ENCODE data around the gene TPM1.
"Not testable (repeated sequence)": the region's sequence is repeated elsewhere in the genome, so short reads cannot be mapped to it uniquely, and the experiment has no call there.

Gene TPM1

GRCh38 chr15:63041974-63042876, at the start of gene TPM1:
Gene TPM1, plus strand, starts transcription at chr15:63042747. Its CDS starts 83 bp downstream, at chr15:63042830.
- no peak for DNase-seq

DNA sequence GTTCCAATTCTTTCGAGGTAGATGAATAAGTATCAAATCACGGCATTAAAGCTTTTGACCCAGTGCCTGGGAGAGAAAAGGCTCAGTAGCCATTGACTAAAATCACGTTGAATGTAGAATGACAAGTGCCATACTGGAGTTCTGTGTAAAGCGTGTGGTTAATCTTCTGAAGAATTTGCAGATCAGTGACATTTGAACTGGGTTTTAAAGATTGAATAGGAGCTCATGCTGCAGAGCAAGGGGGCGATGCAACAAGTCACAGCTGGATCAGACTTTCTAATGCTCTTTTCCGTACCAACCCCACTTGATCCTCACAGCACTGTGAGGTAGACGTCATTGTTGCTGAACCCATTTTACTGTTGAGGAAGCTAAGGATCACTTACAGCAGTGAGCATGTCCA, 49.5 kb upstream of the TPM1 start:
- no peak for DNase-seq

DNA sequence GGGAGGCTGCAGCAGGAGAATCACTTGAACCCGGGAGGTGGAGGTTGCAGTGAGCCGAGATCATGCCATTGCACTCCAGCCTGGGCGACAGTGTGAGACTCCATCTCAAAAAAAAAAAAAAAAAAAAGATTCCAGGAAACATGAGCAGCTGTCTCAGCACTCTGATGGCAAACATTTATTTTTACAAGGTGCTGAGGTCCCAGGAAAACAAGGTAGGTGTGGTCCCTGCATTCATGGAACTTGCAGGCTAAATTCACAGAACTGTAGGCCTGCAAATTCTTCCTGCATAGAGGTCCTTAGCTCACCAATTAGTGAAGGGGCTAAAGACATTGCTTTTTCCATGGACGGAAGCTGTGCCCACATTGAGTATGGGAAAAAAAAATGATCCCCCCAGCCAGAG, 48.9 kb upstream of the TPM1 start:
- DNase-seq = not testable (repeated sequence)

DNA sequence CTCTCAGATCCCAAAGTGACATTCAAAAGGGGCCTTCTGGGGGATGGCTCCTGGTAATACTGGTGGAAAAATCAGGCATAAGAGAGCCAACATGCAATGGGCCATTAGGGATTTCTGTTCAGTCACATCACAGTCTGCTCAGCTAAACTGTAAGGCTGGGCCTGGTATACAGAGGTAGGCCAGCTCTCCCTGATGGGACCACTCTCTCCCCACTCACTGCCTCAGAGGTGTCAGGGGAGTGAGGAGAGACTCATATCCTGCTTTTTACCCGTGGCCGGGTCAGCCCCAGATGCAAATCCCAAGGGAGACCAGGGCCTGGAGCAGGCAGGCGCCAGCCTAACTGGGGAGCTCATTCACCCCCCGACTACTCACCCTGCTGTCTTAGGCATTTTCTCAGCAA, 48.1 kb upstream of the TPM1 start:
- DNase-seq = no peak

DNA sequence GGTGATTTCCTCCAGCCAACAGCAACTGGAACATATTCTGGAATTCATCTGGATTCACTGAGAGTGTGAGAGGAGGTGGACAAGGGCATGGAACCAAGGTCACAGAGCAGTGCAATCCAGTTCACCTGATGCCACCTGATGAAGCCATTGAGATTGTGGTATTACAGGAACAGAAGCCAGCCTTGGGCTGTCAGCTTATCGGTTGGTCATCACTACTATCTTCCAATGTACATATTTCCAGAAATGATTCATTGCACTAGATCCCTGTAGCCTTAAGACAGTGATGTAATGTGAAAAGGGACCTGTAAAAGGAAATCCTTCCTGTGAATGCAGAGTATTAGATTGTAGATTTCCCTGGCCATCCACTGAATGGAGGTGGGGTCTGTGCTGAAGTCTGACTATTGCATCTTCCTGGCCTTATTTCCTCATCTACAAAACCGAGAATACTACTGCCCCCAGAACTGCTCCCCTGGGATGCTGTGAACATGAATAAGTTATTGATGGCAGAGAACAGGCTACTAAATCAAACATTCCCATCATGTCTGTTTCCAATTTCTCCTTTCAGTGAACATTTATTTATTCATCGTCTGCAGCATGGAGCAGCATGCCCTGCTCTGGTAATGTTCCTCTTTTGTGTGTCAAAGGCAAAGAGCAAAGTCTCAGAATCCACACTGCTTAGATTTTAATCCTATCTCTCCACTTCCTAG, 47.4 kb upstream of the TPM1 start:
- DNase-seq = no peak

GRCh38 chr15:62997441-62997840, 45.1 kb upstream of the TPM1 start:
- no peak for DNase-seq

DNA sequence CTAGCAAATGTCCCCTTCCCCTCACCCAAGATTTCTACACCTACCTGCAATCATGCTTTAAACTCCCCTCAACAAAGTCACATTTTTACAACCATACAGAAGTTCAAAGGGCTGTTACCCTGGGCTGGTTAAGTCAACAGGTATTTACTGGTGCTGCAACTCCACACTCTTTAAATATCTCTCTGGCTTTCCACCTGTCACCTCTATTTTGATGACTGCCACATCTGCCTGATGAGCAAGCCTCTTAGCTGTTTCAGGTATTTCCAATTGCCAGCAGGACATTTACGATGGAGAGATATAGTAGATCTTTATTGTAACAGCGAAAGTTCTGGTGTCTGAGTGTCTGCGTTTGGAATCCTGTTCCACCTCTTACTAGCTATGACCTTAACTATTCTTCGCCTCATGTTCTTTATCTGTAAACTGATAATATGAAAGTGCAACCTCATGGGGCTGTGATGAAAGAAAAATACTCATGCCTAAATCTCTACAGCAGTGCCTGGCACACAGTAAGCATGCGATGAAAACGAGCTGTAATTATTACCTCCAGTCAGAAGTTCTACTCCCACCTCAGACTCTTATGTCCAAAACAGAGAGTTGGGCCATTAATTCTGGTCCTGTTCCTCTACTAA, 44.2 kb upstream of the TPM1 start:
- no peak for DNase-seq

GRCh38 chr15:62999178-62999577, 43.4 kb upstream of the TPM1 start:
- DNase-seq = no peak

DNA sequence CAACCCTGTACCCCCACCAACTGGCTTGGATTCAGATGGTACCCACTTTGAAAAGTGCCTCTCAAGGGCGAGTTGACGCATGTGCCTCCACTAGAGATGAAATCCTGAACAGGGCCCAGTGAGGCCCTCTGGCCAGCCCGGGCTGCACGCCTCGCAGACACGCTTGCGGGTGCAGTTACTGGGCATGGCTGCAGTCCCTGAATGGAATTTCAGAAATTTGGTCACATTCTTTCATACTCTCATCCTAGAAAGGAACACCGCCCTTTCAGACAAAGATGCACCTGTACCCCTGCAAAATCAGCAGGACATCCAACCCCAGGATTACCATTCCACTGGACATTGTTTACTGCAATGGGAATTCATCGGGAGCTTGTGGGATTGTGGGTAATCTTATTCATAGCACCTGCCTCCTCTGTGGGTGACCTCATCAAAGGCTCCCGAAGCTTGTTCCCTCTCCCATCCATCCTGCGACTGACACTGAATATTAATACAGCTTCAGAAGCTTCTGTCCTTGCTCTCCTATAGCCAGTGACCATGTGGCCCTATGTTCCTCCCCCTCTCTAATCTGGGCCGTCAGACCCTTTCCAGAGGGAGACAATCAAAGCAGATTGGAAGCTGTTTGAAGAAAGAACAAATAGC, 42.5 kb upstream of the TPM1 start:
- no peak for DNase-seq

DNA sequence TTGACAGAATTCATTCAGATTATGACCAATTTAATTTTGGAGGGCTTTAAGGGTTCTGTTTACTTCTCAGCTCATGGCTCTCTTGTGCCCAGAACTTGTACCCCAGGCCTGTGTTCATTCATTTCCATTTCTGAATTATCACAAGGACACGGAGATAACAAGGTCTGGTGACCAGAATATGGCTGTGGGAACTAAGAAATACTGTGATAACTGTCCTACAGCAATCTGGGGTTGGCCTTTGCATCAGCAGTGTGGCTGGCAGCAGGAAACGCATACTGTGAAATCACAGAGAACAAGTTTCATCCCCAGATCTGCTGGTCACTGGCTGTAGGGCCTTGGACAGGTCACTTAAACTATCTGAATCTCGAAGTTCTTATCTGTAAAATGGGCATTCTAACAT, 41.8 kb upstream of the TPM1 start:
- no peak for DNase-seq

DNA sequence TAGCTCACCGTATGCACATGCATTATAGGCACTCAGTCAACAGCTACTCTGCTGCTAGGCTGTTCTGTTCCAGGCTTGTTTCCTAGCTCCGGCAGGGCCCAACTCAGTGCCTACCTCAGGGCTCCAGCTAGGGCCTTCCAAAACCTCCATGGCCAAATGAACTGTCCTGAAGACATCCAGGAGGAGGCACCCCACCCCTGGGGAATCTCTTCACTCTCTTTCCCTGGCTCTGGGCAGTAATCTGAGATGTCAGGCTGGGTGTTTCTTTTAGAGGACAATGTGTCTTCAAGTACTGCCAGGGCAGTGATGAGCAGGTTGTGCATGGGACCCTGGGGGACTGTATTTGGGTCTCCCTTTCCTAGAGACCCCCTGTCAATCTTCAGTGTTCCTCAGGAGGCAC, 38.3 kb upstream of the TPM1 start:
- no peak for DNase-seq

GRCh38 chr15:63006032-63006878, 36.3 kb upstream of the TPM1 start:
- no peak for DNase-seq

DNA sequence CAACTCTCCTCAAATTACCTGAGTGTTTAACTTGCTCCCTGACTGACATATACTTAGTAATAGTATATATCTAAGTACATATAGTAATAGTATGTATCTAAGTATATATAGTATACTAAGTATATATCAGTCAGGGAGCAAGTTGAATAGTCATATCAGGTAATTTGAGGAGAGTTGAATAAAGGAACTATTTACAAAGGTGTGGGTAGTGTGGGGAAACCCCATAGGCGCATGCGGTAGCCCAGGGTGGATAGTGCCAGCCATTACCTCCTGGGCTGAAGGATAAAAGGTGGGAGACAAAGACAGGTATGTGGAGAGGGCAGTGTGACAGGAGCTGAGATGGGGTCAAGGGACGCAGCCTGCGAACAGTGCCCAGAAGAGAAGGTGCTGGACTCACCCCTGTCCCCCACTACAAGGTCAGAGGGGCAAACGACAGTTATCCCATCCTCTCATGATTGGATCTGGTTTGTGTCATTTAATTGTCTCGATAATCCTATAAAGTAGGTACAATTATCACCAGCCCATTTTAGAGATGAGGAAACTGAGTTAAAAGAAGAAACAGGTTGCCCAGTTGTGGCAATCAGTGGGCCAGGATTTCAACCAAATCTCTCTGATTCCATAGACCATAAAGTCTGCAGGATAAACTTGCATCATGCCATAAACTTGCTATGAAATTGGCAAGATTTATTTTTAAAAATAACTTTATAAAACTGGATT, 34.1 kb upstream of the TPM1 start:
- DNase-seq = no peak

- no peak for DNase-seq
These were observed 32.2 kb upstream of the TPM1 start for GRCh38 chr15:63010386-63010785.

DNA sequence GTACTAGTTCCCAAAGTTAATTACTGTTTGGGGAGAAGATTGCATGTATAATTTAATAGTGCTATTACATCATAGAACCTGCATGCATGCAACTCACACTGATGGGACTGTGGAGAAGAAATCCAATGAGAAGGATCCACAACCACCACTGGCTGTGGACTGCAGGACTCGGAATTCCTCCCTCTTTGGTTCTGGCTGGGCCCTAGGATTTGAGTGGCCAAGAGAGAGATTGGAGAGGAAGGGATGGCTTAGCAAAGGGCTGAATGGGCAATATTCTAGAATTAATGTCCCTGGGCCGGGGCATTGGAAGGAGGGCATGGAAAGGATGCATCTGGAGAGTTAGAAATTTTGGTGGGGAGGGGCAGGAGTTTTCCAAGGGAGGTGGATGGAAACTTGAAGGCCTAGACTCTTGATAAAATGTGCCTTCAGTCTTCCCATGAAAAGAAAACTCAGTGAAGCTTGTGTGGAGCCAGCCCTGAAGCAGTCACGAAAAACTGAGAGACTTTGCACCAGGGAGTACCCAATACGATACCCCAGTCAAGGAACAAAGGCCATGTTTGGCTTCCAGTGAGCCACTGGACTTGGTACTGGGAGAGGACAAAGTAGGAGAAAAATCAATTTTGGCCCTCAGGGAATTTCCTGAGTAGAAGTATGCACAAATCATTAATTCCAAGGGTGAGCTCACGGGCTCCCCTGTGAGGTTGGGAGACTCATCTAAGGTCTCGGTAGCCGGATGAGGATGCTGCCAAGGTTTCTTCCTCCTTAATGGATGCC, 31.4 kb upstream of the TPM1 start:
- no peak for DNase-seq

DNA sequence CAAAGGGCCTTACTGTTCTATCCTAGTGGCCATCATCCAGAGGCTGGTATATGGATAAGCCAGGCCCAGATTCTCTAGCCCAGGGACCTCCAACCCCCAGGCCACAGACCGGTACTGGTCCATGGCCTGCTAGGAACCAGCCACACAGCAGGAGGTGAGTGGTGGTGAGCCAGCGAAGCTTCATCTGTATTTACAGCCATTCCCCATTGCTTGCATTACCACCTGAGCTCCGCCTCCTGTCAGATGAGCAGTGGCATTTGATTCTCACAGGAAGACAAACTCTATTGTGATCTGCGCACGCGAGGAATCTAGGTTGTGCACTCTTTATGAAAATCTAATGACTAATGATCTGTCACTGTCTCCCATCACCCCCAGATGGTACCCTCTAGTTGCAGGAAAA, 30.1 kb upstream of the TPM1 start:
- DNase-seq = no peak

DNA sequence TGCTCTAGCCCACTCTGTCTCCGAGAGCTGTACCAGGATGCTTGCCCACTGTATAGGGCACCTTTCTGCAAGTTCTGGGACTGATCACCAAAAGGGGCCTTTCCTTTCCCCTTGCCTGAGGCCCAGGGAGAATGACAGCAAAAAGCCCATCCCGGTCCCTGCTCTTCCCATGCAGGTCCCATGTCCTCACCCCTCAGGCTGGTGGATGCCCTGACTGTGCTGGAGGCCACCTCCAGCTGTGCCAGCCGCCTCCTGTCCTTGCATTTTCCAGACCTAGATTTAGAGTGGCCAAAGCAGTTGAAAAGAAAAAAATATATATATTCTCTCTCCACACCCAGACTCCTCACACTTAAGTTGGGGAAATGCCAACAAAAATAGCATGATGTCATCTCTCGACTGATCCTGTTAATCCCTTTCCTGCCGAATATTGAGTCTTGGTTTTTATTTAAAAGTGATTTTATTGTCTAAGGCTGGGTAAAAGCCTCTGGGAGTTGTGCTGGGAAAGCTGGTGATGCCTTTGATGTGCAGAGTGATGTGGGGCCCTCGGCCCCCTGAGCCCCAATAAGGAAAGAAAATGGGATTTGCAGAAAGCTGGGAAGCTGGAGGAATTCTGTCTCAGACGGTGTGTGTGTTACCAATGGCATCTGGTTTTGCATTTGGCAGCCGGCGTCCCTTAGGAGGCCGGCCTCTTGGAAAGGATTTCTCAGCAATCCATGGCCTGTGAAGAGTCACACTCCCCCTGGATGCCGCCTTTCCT, 29.3 kb upstream of the TPM1 start:
- DNase-seq = no peak

DNA sequence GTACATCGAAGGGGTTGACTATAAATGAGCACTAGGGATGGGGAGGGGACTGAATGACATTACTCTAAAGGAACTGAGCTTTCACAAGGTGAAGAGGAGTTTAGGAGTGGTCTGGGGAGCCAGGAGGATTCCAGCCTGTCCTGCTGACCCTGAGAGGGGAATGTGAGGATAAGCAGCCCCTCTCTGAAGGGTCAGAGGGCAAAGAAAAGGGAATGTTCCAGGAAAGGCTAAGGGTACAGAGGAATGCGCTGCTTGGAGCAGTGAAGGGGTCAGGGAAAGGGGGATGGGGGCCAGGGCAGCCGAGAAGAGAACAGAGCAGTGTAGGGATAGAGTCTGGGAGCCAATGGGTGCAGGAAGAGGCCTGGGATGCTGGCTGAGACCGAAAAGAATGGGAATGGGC, 28.0 kb upstream of the TPM1 start:
- no peak for DNase-seq

- DNase-seq = no peak
These were observed 26.9 kb upstream of the TPM1 start for GRCh38 chr15:63015618-63016017.

GRCh38 chr15:63016234-63016633, 26.3 kb upstream of the TPM1 start:
- DNase-seq = no peak
